Activated naive CD4-positive, alpha-beta T cell (primary cell): ENCODE results near the gene PRRT1.
"Not testable (repeated sequence)": the region's sequence is repeated elsewhere in the genome, so short reads cannot be mapped to it uniquely, and the experiment has no call there.

ENCODE experiments used
- DNase-seq, 4 experiments: peaks; one replicate each; lab custom pipeline; 2025; lab: John Stamatoyannopoulos, UW

The PRRT1 gene

GRCh38 chr6:32151863-32152768 lies at the start of gene PRRT1:
Gene PRRT1, minus strand, starts transcription at chr6:32151939. Its CDS starts 112 bp downstream, at chr6:32151827.
- DNase-seq: no peak

- no peak for DNase-seq
These were observed 49.2 kb upstream of the PRRT1 start for GRCh38 chr6:32200711-32201475.

- no peak for DNase-seq
These were observed 47.1 kb upstream of the PRRT1 start for GRCh38 chr6:32198866-32199265.

- DNase-seq: no peak
These were observed 46.6 kb upstream of the PRRT1 start for GRCh38 chr6:32198345-32198696.

GRCh38 chr6:32196682-32197616 lies 45.2 kb upstream of the PRRT1 start:
- no peak for DNase-seq

GRCh38 chr6:32195902-32196681 lies 44.4 kb upstream of the PRRT1 start:
- DNase-seq: peak in 1 of 4 experiments; percentile 51

- peak; percentile 99 to 100 (median 99) for DNase-seq
These were observed 43.8 kb upstream of the PRRT1 start for GRCh38 chr6:32195652-32195901.

- no peak for DNase-seq
These were observed 43.3 kb upstream of the PRRT1 start for GRCh38 chr6:32194825-32195651.

GRCh38 chr6:32194388-32194787 lies 42.6 kb upstream of the PRRT1 start:
- no peak for DNase-seq

- not testable (repeated sequence) for DNase-seq
These were observed 41.4 kb upstream of the PRRT1 start for GRCh38 chr6:32193096-32193495.

- peak in 2 of 4 experiments; percentile 46 to 55 for DNase-seq
These were observed 40.9 kb upstream of the PRRT1 start, which contains the start of gene GPSM3 for GRCh38 chr6:32192608-32193039. Gene GPSM3, minus strand, starts transcription at chr6:32192643. Its CDS starts 130 bp downstream, at chr6:32192513.

GRCh38 chr6:32191696-32192607 lies 40.2 kb upstream of the PRRT1 start:
- DNase-seq: no peak

- no peak for DNase-seq
These were observed 39.4 kb upstream of the PRRT1 start for GRCh38 chr6:32190911-32191677.

- DNase-seq: peak in 3 of 4 experiments; percentile 22 to 78 (median 68)
These were observed 38.5 kb upstream of the PRRT1 start, which contains the start of gene PBX2 for GRCh38 chr6:32190054-32190851. Gene PBX2, minus strand, starts transcription at chr6:32190202. Its CDS starts 287 bp downstream, at chr6:32189915.

GRCh38 chr6:32189742-32190053 lies 38.0 kb upstream of the PRRT1 start:
- DNase-seq: no peak

GRCh38 chr6:32189069-32189741 lies 37.5 kb upstream of the PRRT1 start:
- no peak for DNase-seq
